ENCODE results near the gene SHROOM1. TPM values are rescaled to one million over a fixed set of nuclear protein-coding genes. Genes with fewer than 3 reads are reported as not detected.

The SHROOM1 gene
- total and polyA plus RNA-seq, 2 of the 8 experiments (the other 6 are each of a cell fraction or from before 2014, with no cell fraction given), result 3.9 to 5.2 TPM

- CTCF ChIA-PET (ENCODE audit: partially characterized antibody), result interaction anchor here (0.8 to 3.2 kb wide), 11 partner anchors 8 to 288 kb away, joined by 4 to 19 read pairs (median 5); partner anchors contain the start of genes CCNI2, GDF9 and UQCRQ
- Histone ChIP-seq H3K4me1 (replicated peaks in 1 of 4; ENCODE audit: control insufficient read depth in 3 of 4, insufficient read depth in 4 of 4, low read length in 3 of 4) (peaks cover 0 to 3% (median 0%) of the 10 kb centered on the region in 4 experiments; a peak in 2 of 7 replicates), H3K79me1 (ENCODE audit: low read depth, low read length) (no peaks in the 10 kb centered on the region), H4K8ac (ENCODE audit: extremely low read depth, insufficient read depth, low read length) (no peak overlapping the region), H3K9ac (replicated peaks in 1 of 4; ENCODE audit: extremely low read depth in 1 of 4, low read depth in 3 of 4, low read length in 3 of 4) (no peak overlapping the region), H3K18ac (ENCODE audit: extremely low read depth, low read length) (no peak overlapping the region), H3K27me3 (replicated peaks in 1 of 4; ENCODE audit: control insufficient read depth in 3 of 4, extremely low read depth in 1 of 4, insufficient read depth in 3 of 4, low read length in 3 of 4) (peaks cover 34 to 54% (median 46%) of the 10 kb centered on the region in 4 experiments), H3K27ac (ENCODE audit: low read depth, low read length) (no peak overlapping the region), H3K4me2 (ENCODE audit: insufficient read depth in 1 of 2, low read depth in 2 of 2, low read length in 2 of 2) (no peak overlapping the region), H2BK5ac (ENCODE audit: low read depth, low read length) (no peak overlapping the region), H3K4ac (replicated peaks; ENCODE audit: insufficient read length, low read depth, low read length) (no peak overlapping the region), H4K91ac (replicated peaks; ENCODE audit: insufficient read length, low read length) (no peak overlapping the region), H4K5ac (ENCODE audit: insufficient read length, low read depth, low read length) (no peak overlapping the region), H4K20me1 (replicated peaks in 1 of 2; ENCODE audit: control insufficient read depth in 1 of 2, insufficient read depth in 2 of 2, low read length in 2 of 2) (peaks cover 0 to 5% of the 10 kb centered on the region in 2 experiments), H3K4me3 (ENCODE audit: extremely low read depth in 1 of 4, insufficient read depth in 2 of 4, low read depth in 3 of 4, low read length in 4 of 4) (no peak overlapping the region), H3K56ac (replicated peaks; ENCODE audit: insufficient read length, low read depth, low read length) (no peak overlapping the region), H3K23me2 (ENCODE audit: low read depth, low read length) (peaks cover 4% of the 10 kb centered on the region; the same call in 1 of the 2 replicates), H3K23ac (ENCODE audit: insufficient read length) (no peak overlapping the region), H3K14ac (ENCODE audit: insufficient read length) (no peak overlapping the region), H2AFZ (ENCODE audit: low read length) (no peak overlapping the region), H3K9me3 (ENCODE audit: insufficient read depth in 2 of 2, low read depth in 1 of 2, low read length in 1 of 2) (peaks cover 0 to 9% of the 10 kb centered on the region in 2 experiments; a peak in 2 of 4 replicates), H3K36me3 (ENCODE audit: control insufficient read depth in 2 of 4, insufficient read depth in 4 of 4, low read length in 3 of 4) (peaks cover 0 to 4% (median 0%) of the 10 kb centered on the region in 4 experiments; a peak in 1 of 8 replicates), H3K79me2 (ENCODE audit: control insufficient read depth in 1 of 2, insufficient read depth in 2 of 2, low read length in 2 of 2) (no peaks in the 10 kb centered on the region), H2BK15ac (ENCODE audit: low read length) (no peak overlapping the region), H2BK12ac (ENCODE audit: low read depth, low read length) (no peak overlapping the region), H2BK20ac (ENCODE audit: low read length) (no peak overlapping the region), H2BK120ac (replicated peaks; ENCODE audit: low read depth, low read length) (no peak overlapping the region), H2AK5ac (ENCODE audit: low read depth, low read length) (no peak overlapping the region)
- WGBS, 2 experiments (ENCODE audit: extremely low coverage in 1 of 2, insufficient coverage in 1 of 2, insufficient read length in 1 of 2, insufficient replicate concordance in 2 of 2, low coverage in 1 of 2, low lambda C conversion rate in 2 of 2, missing lambda C conversion rate in 1 of 2), result 96% methylated on average over 1 of the region's 1 CpG; no CpG with 5 or more reads in 1 of the 2 experiments
- FAIRE-seq (no peak), DNase-seq (ENCODE audit: low read depth in 1 of 2, low spot score in 2 of 2) (no peak)
- POLR2A ChIA-PET (ENCODE audit: partially characterized antibody), result interaction anchor here (0.6 to 3.2 kb wide), 4 partner anchors 8 to 1387 kb away, joined by 3 to 30 read pairs (median 10); no protein-coding TSS in a partner anchor
- TF ChIP-seq SP2 (IDR thresholded peaks at IDR 0.05; ENCODE audit: low read length) (no peak), EP300 (IDR thresholded peaks at IDR 0.05; ENCODE audit: borderline replicate concordance in 1 of 2, low read depth in 2 of 2, low read length in 2 of 2) (no peak), TAF7 (optimal IDR thresholded peaks at IDR 0.05; ENCODE audit: borderline replicate concordance, low read depth, low read length) (no peak), GTF2F1 (IDR thresholded peaks at IDR 0.05; ENCODE audit: borderline replicate concordance, low read depth, low read length) (no peak), HDAC6 (IDR thresholded peaks at IDR 0.05; ENCODE audit: low read depth, low read length) (no peak), SIN3A (conservative IDR thresholded peaks at IDR 0.05 in 1 of 2, IDR thresholded peaks at IDR 0.05 in 1 of 2; ENCODE audit: low read depth in 1 of 2, low read length in 2 of 2) (no peak), CTBP2 (IDR thresholded peaks at IDR 0.05; ENCODE audit: borderline replicate concordance, insufficient read depth, insufficient read length, low read length) (no peak), CREB1 (IDR thresholded peaks at IDR 0.05) (no peak), SP4 (IDR thresholded peaks at IDR 0.05; ENCODE audit: low read length) (no peak)
- TF ChIP-seq, protein P1, sequence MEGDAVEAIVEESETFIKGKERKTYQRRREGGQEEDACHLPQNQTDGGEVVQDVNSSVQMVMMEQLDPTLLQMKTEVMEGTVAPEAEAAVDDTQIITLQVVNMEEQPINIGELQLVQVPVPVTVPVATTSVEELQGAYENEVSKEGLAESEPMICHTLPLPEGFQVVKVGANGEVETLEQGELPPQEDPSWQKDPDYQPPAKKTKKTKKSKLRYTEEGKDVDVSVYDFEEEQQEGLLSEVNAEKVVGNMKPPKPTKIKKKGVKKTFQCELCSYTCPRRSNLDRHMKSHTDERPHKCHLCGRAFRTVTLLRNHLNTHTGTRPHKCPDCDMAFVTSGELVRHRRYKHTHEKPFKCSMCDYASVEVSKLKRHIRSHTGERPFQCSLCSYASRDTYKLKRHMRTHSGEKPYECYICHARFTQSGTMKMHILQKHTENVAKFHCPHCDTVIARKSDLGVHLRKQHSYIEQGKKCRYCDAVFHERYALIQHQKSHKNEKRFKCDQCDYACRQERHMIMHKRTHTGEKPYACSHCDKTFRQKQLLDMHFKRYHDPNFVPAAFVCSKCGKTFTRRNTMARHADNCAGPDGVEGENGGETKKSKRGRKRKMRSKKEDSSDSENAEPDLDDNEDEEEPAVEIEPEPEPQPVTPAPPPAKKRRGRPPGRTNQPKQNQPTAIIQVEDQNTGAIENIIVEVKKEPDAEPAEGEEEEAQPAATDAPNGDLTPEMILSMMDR (IDR thresholded peaks at IDR 0.05; ENCODE audit: control extremely low read depth in 1 of 3, insufficient read depth in 1 of 3, low read depth in 1 of 3, low read length in 3 of 3), result no peak
Observed at GRCh38 chr5:132815454-132815853, 15.0 kb downstream of the SHROOM1 start.

Data from H1 (cell line).